Endothelial cell of umbilical vein (primary cell): ENCODE data around the gene SPINK9. TPM values are rescaled to one million over a fixed set of nuclear protein-coding genes. Genes with fewer than 3 reads are reported as not detected.

Experiments
- BruUV-seq: library from RNA; stranded (reverse); fragments of 400-500 nt; replicated peaks from 2 replicates; lab custom pipeline; 2021; lab: Mats Ljungman, UMichigan
- CTCF ChIA-PET: fragments of 300-600, 350-600 bp; sonication (Branson Sonifier 250); formaldehyde crosslinking; loops from one replicate; lab custom pipeline; 2021; ENCODE audit warnings: antibody characterized with exemption, inconsistent platforms; lab: Charles Lee
- POLR2A ChIA-PET: fragments of 300-600, 350-600 bp; sonication (Branson Sonifier 250); formaldehyde crosslinking; loops from one replicate; lab custom pipeline; 2021; ENCODE audit warnings: antibody characterized with exemption, inconsistent platforms; lab: Charles Lee
- DNase-seq: peaks from one replicate; pipeline ENCODE4 v3.0.0-alpha.2; 2011; ENCODE audit warnings: low read depth, low spot score
- FAIRE-seq: peaks from 2 replicates; lab custom pipeline; 2011; peaks lifted over from hg19 to GRCh38; lab: Jason Lieb, UNC
- H2AFZ ChIP-seq: 2 replicates; pipeline ENCODE4 v1.6.0; 2012; ENCODE audit warnings: low read depth, low read length, control low read depth, inconsistent platforms
- H3K27ac ChIP-seq: 2 replicates; pipeline ENCODE4 v1.5.1; 2011; ENCODE audit warnings: low read depth, mild to moderate bottlenecking, control low read depth, low read length, moderate library complexity; ENCODE audit not compliant: insufficient read depth
- H3K27me3 ChIP-seq, 2 experiments: 2 replicates each; pipeline versions ENCODE4 v1.6.0 to v1.6.1; 2011; ENCODE audit warnings: low read length in 2 of 2, mixed read lengths in 1 of 2; ENCODE audit not compliant: control insufficient read depth in 2 of 2, insufficient read depth in 2 of 2
- H3K36me3 ChIP-seq, 2 experiments: 2 replicates in 1 of 2; 3 replicates in 1 of 2; pipeline ENCODE4 v1.5.1; 2011; ENCODE audit warnings: low read length in 2 of 2, mild to moderate bottlenecking in 1 of 2, moderate library complexity in 1 of 2; ENCODE audit not compliant: control insufficient read depth in 2 of 2, insufficient read depth in 2 of 2; ENCODE audit errors: extremely low read depth in 1 of 2
- H3K4me1 ChIP-seq: 3 replicates; pipeline ENCODE4 v1.5.1; 2011; ENCODE audit warnings: mild to moderate bottlenecking, low read length; ENCODE audit not compliant: control insufficient read depth, insufficient read depth; ENCODE audit errors: extremely low read depth
- H3K4me2 ChIP-seq: 2 replicates; pipeline ENCODE4 v1.6.1; 2011; ENCODE audit warnings: low read length, control low read depth, mixed read lengths; ENCODE audit not compliant: insufficient read depth
- H3K4me3 ChIP-seq, 3 experiments: fragments of 200-600 bp in 1 of 3; sonication (generic), shearing (Covaris generic) in 1 of 3; replicated peaks in 1 of 3; 2 replicates each; pipeline ENCODE4 v1.5.1; 2011 to 2016; ENCODE audit warnings: control low read depth in 3 of 3, low read length in 3 of 3, mild to moderate bottlenecking in 2 of 3, inconsistent platforms in 1 of 3, low read depth in 1 of 3, moderate library complexity in 1 of 3; ENCODE audit not compliant: insufficient read depth in 1 of 3
- H3K79me2 ChIP-seq: 2 replicates; pipeline ENCODE4 v1.6.0; 2012; ENCODE audit warnings: low read length, inconsistent platforms; ENCODE audit not compliant: control insufficient read depth, insufficient read depth
- H3K9ac ChIP-seq: replicated peaks from 2 replicates; pipeline ENCODE3; 2011; ENCODE audit warnings: low read length, control low read depth; ENCODE audit not compliant: insufficient read depth; ENCODE audit errors: extremely low read depth
- H3K9me1 ChIP-seq: replicated peaks from 3 replicates; pipeline ENCODE4 v1.6.0; 2011; ENCODE audit warnings: mild to moderate bottlenecking, low read length; ENCODE audit not compliant: control insufficient read depth, insufficient read depth; ENCODE audit errors: extremely low read depth
- H3K9me3 ChIP-seq: replicated peaks from 2 replicates; pipeline ENCODE4 v1.5.1; 2012; ENCODE audit warnings: low read length, inconsistent platforms; ENCODE audit not compliant: control insufficient read depth, insufficient read depth
- H4K20me1 ChIP-seq: replicated peaks from 2 replicates; pipeline ENCODE3; 2011; ENCODE audit warnings: mild to moderate bottlenecking, low read length; ENCODE audit not compliant: control insufficient read depth, insufficient read depth; ENCODE audit errors: extremely low read depth
- CTCF ChIP-seq, 2 donors: IDR thresholded peaks; 1 replicate in 1 of 2; 2 replicates in 1 of 2; pipeline ENCODE4 v1.5.1; 2011; ENCODE audit warnings: low read length in 2 of 2, mild to moderate bottlenecking in 2 of 2, moderate library complexity in 2 of 2, control low read depth in 1 of 2, inconsistent platforms in 1 of 2, low read depth in 1 of 2; ENCODE audit not compliant: insufficient read depth in 1 of 2; ENCODE audit errors: extremely low read depth in 1 of 2
- EZH2 ChIP-seq: IDR thresholded peaks from 2 replicates; pipeline ENCODE4 v1.6.1; 2012; ENCODE audit warnings: borderline replicate concordance, low read depth, mild to moderate bottlenecking, moderate library complexity, low read length, inconsistent platforms; ENCODE audit not compliant: severe bottlenecking
- FOS ChIP-seq: IDR thresholded peaks from 2 replicates; pipeline ENCODE4 v1.6.1; 2011; ENCODE audit warnings: mild to moderate bottlenecking, low read length, moderate library complexity, borderline replicate concordance; ENCODE audit not compliant: insufficient read depth
- GATA2 ChIP-seq: IDR thresholded peaks from 2 replicates; pipeline ENCODE4 v1.7.0; 2011; ENCODE audit warnings: low read depth, mild to moderate bottlenecking, moderate library complexity, mixed read lengths, low read length; ENCODE audit not compliant: insufficient read length, insufficient read depth
- JUN ChIP-seq: IDR thresholded peaks from 2 replicates; pipeline ENCODE4 v1.6.1; 2011; ENCODE audit warnings: borderline replicate concordance, low read depth; ENCODE audit not compliant: insufficient read length, insufficient read depth
- MAX ChIP-seq: IDR thresholded peaks from 2 replicates; pipeline ENCODE4 v1.6.1; 2011; ENCODE audit not compliant: insufficient read depth, insufficient read length
- MYC ChIP-seq: IDR thresholded peaks from one replicate; pipeline ENCODE4 v1.6.1; 2011; ENCODE audit warnings: mild to moderate bottlenecking, low read depth, low read length
- POLR2A ChIP-seq: IDR thresholded peaks from 2 replicates; pipeline ENCODE4 v1.6.1; 2012; ENCODE audit warnings: low read depth, mild to moderate bottlenecking, control low read depth, low read length
- POLR2AphosphoS5 ChIP-seq: IDR thresholded peaks from 2 replicates; pipeline ENCODE4 v1.6.1; 2012; ENCODE audit warnings: low read depth, mild to moderate bottlenecking, control low read depth, low read length, moderate library complexity; ENCODE audit not compliant: insufficient read depth
- dilution Hi-C: fragments of 300-500 bp; cut with MboI; formaldehyde crosslinking; loops from one replicate; pipeline ENCODE4 v1.15.0; 2019; ENCODE audit warnings: low sequenced_read_pairs; ENCODE audit not compliant: extremely low pct_ligation_motif_present
- intact Hi-C: fragments of 100-400 bp; cut with micrococcal nuclease; formaldehyde crosslinking; loops from one replicate; pipeline ENCODE4 v1.10.0; 2022
- polyA plus RNA-seq, 4 experiments: library from polyadenylated mRNA; depleted of rRNA in 3 of 4; stranded (reverse) in 3 of 4; unstranded in 1 of 4; fragments of >200 nt; gene quantifications; 2 replicates each; pipeline versions ENCODE4 v1.2.1 to v1.2.3, GENCODE V29; 2011 to 2012; ENCODE audit warnings: missing spikeins in 1 of 4
- total RNA-seq: library from RNA; stranded (reverse); gene quantifications from 2 replicates; pipeline ENCODE4 v1.2.3, GENCODE V29; 2021

Gene SPINK9
- total and polyA plus RNA-seq, 2 donors (not counting 3 experiments of a cell fraction or from before 2014, with no cell fraction given) = not detected

- no TSS peak for BruUV-seq
- ChIA-PET CTCF (no interaction called here), POLR2A (no interaction called here)
- H3K4me2 ChIP-seq = peak overlapping the region; percentile 32
- intact Hi-C loops (loop anchor here (10.0 kb wide), 2 partner anchors 871 to 901 kb away; partner anchors contain the start of gene DPYSL3), dilution Hi-C loops (no loop called here)
- DNase-seq = no peak
- no peak overlapping the region for H3K4me3 ChIP-seq
- H3K27ac ChIP-seq = no peak overlapping the region
- no peaks in the 10 kb centered on the region for H3K27me3 ChIP-seq
- H3K36me3 ChIP-seq = no peaks in the 10 kb centered on the region
- peaks cover 47% of the 10 kb centered on the region for H3K4me1 ChIP-seq
- H3K9ac ChIP-seq = no peak overlapping the region
- no peaks in the 10 kb centered on the region for H3K9me3 ChIP-seq
- peaks cover 56% of the 10 kb centered on the region for H3K79me2 ChIP-seq
- no peak overlapping the region for H2AFZ ChIP-seq
- H3K9me1 ChIP-seq = no peaks in the 10 kb centered on the region
- FAIRE-seq = no peak
- TF ChIP-seq MAX (no peak), POLR2AphosphoS5 (no peak), JUN (no peak), EZH2 (no peak), MYC (no peak), FOS (no peak), POLR2A (no peak), CTCF (IDR thresholded peaks at IDR 0.05; ENCODE audit: extremely low read depth in 1 of 2, insufficient read depth in 1 of 2, low read depth in 1 of 2, low read length in 2 of 2) (no peak), GATA2 (no peak)
- H4K20me1 ChIP-seq = no peaks in the 10 kb centered on the region
These were observed 50.7 kb downstream of the SPINK9 start for GRCh38 chr5:148386041-148386440.
